Loucy (cell line): Measurements from ENCODE around the gene SPATA33.

Source experiments
- H2AFZ ChIP-seq: fragments of 200-600 bp; sonication (generic); 2 replicates; pipeline ENCODE4 v1.6.0; 2016; ENCODE audit warnings: antibody characterized with exemption, mild to moderate bottlenecking, low read length, moderate library complexity
- H3F3A ChIP-seq: fragments of 200-600 bp; 2 replicates; pipeline ENCODE4 v1.6.0; 2016; ENCODE audit warnings: antibody characterized with exemption, low read depth, mild to moderate bottlenecking
- H3K27me3 ChIP-seq: fragments of 200-600 bp; sonication (generic); 2 replicates; pipeline ENCODE4 v1.6.1; 2014; ENCODE audit warnings: low read length, mild to moderate bottlenecking; ENCODE audit not compliant: insufficient read depth, poor library complexity, severe bottlenecking
- H3K36me3 ChIP-seq: fragments of 200-600 bp; sonication (generic); 2 replicates; pipeline ENCODE4 v1.6.1; 2016; ENCODE audit warnings: low read length; ENCODE audit not compliant: insufficient read depth
- H3K4me1 ChIP-seq: fragments of 200-600 bp; sonication (generic); 2 replicates; pipeline ENCODE4 v1.5.1; 2014; ENCODE audit warnings: low read length, mild to moderate bottlenecking; ENCODE audit not compliant: insufficient read depth, poor library complexity, severe bottlenecking
- H3K4me2 ChIP-seq: fragments of 200-600 bp; sonication (generic); 2 replicates; pipeline ENCODE4 v1.6.0; 2014; ENCODE audit warnings: antibody characterized with exemption, low read length, low read depth, mild to moderate bottlenecking; ENCODE audit not compliant: poor library complexity, severe bottlenecking
- H3K4me3 ChIP-seq: fragments of 200-600 bp; sonication (generic); 2 replicates; pipeline ENCODE4 v1.5.1; 2014; ENCODE audit warnings: low read length, mild to moderate bottlenecking, mixed read lengths; ENCODE audit not compliant: poor library complexity, severe bottlenecking
- H3K79me2 ChIP-seq: fragments of 200-600 bp; sonication (generic); 2 replicates; pipeline ENCODE4 v1.6.1; 2014; ENCODE audit warnings: low read length; ENCODE audit not compliant: insufficient read depth
- H3K9ac ChIP-seq: fragments of 200-600 bp; sonication (generic); 2 replicates; pipeline ENCODE4 v1.6.0; 2014; ENCODE audit warnings: mild to moderate bottlenecking, low read depth, low read length, moderate library complexity; ENCODE audit not compliant: poor library complexity, severe bottlenecking
- H3K9me2 ChIP-seq: fragments of 200-600 bp; sonication (generic); replicated peaks from 2 replicates; pipeline ENCODE4 v1.6.1; 2016; ENCODE audit warnings: low read depth, low read length, mixed read lengths
- H3K9me3 ChIP-seq: fragments of 200-600 bp; sonication (generic); 2 replicates; pipeline ENCODE4 v1.6.1; 2014; ENCODE audit warnings: mild to moderate bottlenecking, antibody characterized with exemption, low read length, low read depth; ENCODE audit not compliant: insufficient read depth
- H4K20me1 ChIP-seq: fragments of 200-600 bp; sonication (generic); 2 replicates; pipeline ENCODE4 v1.6.0; 2014; ENCODE audit warnings: antibody characterized with exemption, low read length, mild to moderate bottlenecking; ENCODE audit not compliant: insufficient read depth, poor library complexity, severe bottlenecking
- EZH2phosphoT487 ChIP-seq: fragments of 200-600 bp; IDR thresholded peaks from 2 replicates; pipeline ENCODE4 v1.6.1; 2018; ENCODE audit warnings: antibody characterized with exemption, mild to moderate bottlenecking, moderate library complexity, borderline replicate concordance
- TF ChIP-seq, protein P1 (sequence below): fragments of 200-600 bp; sonication (generic); conservative IDR thresholded peaks from 2 replicates; pipeline ENCODE4 v1.5.1; 2014; ENCODE audit warnings: mild to moderate bottlenecking, antibody characterized with exemption, low read length

The SPATA33 gene

DNA sequence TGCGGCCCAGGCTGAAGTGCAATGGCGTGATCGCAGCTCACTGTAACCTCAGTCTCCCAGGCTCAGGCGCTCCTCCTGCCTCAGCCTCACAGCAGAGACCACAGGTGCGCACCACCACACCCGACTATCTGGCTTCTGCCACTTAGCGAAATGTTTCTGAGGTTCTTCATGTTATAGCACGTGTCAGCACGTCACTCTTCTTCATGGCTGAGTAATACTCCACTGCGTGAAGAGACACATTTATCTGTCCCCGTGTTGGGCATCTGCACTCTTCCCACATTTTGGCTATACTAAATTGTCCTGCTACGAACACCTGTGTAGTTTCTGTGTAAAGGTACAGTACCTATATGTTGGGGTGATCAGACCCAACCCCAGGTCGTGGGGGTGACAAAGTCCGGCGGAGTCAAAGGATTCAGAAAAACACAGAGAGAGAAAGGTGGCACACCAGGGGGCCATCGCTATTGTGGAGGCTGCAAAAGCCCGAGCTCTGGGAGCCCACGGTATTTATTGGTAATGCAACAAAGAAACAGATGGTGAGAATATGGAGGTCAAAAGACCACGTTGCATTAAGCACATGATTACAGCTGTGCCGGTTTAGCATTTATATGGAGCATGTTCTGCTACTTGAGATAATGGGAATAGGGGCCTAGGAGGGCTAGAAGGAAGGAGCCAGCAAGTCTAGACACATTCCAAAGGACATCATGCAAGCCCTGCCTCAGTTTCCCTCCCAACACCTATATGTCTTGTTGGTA lies 45.0 kb upstream of the SPATA33 start:
- Histone ChIP-seq H3K4me2 (peak overlapping the region; percentile 46), H3K9me2 (no peaks in the 10 kb centered on the region), H4K20me1 (no peaks in the 10 kb centered on the region), H3F3A (no peaks in the 10 kb centered on the region), H3K9me3 (no peaks in the 10 kb centered on the region), H3K79me2 (no peaks in the 10 kb centered on the region), H3K9ac (no peak overlapping the region), H2AFZ (no peak overlapping the region), H3K27me3 (no peaks in the 10 kb centered on the region), H3K4me3 (no peak overlapping the region), H3K36me3 (no peaks in the 10 kb centered on the region), H3K4me1 (peaks cover 16% of the 10 kb centered on the region)
- TF ChIP-seq, protein P1, sequence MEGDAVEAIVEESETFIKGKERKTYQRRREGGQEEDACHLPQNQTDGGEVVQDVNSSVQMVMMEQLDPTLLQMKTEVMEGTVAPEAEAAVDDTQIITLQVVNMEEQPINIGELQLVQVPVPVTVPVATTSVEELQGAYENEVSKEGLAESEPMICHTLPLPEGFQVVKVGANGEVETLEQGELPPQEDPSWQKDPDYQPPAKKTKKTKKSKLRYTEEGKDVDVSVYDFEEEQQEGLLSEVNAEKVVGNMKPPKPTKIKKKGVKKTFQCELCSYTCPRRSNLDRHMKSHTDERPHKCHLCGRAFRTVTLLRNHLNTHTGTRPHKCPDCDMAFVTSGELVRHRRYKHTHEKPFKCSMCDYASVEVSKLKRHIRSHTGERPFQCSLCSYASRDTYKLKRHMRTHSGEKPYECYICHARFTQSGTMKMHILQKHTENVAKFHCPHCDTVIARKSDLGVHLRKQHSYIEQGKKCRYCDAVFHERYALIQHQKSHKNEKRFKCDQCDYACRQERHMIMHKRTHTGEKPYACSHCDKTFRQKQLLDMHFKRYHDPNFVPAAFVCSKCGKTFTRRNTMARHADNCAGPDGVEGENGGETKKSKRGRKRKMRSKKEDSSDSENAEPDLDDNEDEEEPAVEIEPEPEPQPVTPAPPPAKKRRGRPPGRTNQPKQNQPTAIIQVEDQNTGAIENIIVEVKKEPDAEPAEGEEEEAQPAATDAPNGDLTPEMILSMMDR = no peak
- no peak for TF ChIP-seq EZH2phosphoT487

DNA sequence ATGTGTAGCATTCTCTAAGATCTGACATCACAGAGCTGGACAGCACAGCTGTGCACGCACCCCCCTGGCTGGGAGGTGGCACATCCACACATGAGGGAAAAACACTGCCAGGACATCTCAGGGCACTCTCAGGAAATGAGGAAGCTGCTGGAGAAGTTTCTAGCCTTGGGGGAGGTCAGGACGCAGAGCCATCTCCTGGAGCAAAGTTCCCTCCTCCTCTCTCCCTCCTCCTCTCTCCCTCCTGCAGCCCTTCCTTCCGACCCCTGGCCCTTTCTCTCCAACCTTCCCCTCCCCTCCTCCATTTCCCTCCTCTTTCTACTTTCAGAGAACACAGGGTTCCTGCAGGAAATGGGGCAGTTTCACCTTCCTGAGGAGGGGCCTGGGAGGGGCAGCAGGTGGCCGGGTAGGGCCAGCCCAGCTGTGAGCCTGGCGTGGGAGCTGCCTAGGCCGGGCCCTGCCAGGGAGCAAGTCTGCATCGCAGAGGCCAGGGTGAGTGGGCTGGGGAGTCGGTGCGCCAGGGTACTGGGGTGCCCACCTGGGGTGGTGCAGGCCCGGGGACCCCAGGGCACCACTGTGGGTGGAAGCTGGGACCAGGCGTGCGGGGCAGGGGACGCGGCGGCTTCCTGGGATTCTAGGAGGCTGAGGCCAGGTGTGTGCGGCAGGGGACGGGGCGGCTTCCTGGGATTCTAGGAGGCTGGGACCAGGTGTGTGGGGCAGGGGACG lies 44.2 kb upstream of the SPATA33 start, which contains the start of gene DPEP1:
DPEP1 (plus strand) TSS at position 412 of the 723 bp plus-strand sequence. CDS start 16,769 bp downstream, outside the sequence.
- H3K9me2 ChIP-seq = no peaks in the 10 kb centered on the region
- no peaks in the 10 kb centered on the region for H3K27me3 ChIP-seq
- TF ChIP-seq EZH2phosphoT487 = no peak
- TF ChIP-seq, protein P1 = no peak
- no peaks in the 10 kb centered on the region for H4K20me1 ChIP-seq
- H3K9me3 ChIP-seq = no peaks in the 10 kb centered on the region
- no peaks in the 10 kb centered on the region for H3K79me2 ChIP-seq
- no peak within 1 kb of the TSS for H3K4me3 ChIP-seq
- no peaks in the 10 kb centered on the region for H3F3A ChIP-seq
- peak within 1 kb of the TSS; percentile 55; the same call in 1 of the 2 replicates for H2AFZ ChIP-seq
- H3K36me3 ChIP-seq = no peaks in the 10 kb centered on the region
- H3K4me2 ChIP-seq = peak within 1 kb of the TSS; percentile 46
- peak within 1 kb of the TSS; percentile 43 for H3K9ac ChIP-seq
- peaks cover 16% of the 10 kb centered on the region for H3K4me1 ChIP-seq

- Histone ChIP-seq H3K4me1 (peaks cover 16% of the 10 kb centered on the region), H3K4me2 (no peak overlapping the region), H3K9ac (peak overlapping the region; percentile 43)
Measured at GRCh38 chr16:89613954-89614459, 43.6 kb upstream of the SPATA33 start.

More at GRCh38 chr16:89613954-89614459, 43.6 kb upstream of the SPATA33 start:
- Histone ChIP-seq H3K9me3 (no peaks in the 10 kb centered on the region), H3K79me2 (no peaks in the 10 kb centered on the region), H3K27me3 (no peaks in the 10 kb centered on the region), H2AFZ (no peak overlapping the region), H3K4me3 (no peak overlapping the region), H3F3A (no peaks in the 10 kb centered on the region), H3K36me3 (no peaks in the 10 kb centered on the region), H3K9me2 (no peaks in the 10 kb centered on the region), H4K20me1 (no peaks in the 10 kb centered on the region)
- TF ChIP-seq, protein P1 = no peak
- TF ChIP-seq EZH2phosphoT487 = no peak
